ENCODE measurements around the gene SOST.
"Not testable (repeated sequence)": the region's sequence is repeated elsewhere in the genome, so short reads cannot be mapped to it uniquely, and the experiment has no call there.

SOST gene

DNA sequence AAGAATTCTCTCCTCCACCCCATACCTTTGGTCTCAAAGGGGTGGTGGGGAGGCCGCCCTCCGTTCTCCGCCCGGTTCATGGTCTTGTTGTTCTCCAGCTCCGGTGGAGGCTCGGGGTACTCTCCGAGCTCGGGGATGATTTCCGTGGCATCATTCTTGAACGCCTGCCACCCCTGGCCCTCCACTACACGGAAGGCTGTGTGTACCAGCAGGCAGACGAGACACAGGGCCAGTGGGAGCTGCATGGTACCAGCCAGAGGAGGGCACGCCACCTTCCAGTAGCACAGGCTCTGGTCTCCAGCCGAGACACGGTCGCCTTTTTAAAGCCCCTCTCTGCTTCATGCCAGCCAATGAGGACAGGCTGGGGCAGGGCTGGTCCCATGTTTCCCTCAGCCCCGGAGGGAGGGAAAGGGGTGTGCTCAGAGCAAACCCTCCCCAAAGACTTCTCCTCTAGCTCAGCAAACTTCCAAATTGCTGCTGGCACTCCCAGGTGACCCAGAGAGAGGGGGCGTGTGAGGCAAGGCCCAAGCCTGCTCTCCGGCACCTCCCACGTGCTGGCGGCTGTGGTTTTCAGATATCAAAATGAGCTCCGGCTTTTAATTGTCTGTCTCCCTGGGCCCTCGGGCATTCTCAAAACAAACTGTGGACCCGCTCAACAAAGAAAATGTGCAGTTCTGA lies at the start of gene SOST:
Gene SOST, minus strand, starts transcription at position 295 of the 678 bp plus-strand sequence. Its CDS starts 50 bp downstream, at position 245.
- peak; percentile 34 for DNase-seq (ENCODE audit: low spot score)

DNA sequence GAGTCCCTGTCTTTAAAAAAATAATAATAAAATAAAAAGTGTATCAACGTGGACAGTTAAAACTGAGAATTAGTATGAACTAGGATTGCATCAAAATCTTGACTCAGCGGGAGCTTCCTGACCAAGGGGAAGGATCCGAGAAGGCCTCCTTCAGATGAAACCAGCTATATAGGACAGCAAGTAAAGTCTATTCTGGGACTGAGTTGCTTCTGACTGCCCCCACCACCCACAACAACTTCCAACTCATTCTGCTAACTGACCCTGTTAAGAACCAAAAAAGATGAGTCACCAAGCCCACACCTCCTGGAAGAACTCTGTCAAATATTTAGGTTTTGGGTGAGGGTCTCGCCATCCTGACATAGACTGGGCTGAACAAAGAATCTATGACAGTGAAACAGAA lies 49.5 kb upstream of the SOST start:
- no peak for DNase-seq (ENCODE audit: low spot score)

- DNase-seq (ENCODE audit: low spot score) = no peak
Measured at GRCh38 chr17:43805117-43805516, 46.5 kb upstream of the SOST start.

GRCh38 chr17:43803758-43804157 lies 45.2 kb upstream of the SOST start:
- DNase-seq (ENCODE audit: low spot score) = no peak

DNA sequence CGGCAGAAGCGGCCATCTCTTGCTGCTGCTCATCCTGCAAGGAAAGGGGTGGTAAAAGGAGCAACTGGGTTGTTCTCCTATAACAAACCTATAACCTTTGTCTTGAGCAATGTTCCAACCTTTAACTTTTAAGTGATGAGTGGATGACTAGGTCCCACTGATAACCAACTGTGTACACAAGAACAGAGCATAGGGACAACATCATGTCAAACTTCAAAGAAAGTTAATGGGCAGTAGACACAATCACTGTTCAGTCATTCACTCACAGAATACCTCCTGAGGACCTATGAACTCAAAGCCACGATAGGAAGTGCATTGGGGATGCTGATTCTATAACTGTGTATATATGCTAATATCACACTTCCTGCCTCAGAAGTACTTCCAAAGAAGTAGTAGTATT lies 43.3 kb upstream of the SOST start:
- DNase-seq (ENCODE audit: low spot score) = no peak

- DNase-seq (ENCODE audit: low spot score) = no peak
Measured at GRCh38 chr17:43800736-43801135, 42.1 kb upstream of the SOST start.

GRCh38 chr17:43799047-43799446 lies 40.5 kb upstream of the SOST start:
- no peak for DNase-seq (ENCODE audit: low spot score)

DNA sequence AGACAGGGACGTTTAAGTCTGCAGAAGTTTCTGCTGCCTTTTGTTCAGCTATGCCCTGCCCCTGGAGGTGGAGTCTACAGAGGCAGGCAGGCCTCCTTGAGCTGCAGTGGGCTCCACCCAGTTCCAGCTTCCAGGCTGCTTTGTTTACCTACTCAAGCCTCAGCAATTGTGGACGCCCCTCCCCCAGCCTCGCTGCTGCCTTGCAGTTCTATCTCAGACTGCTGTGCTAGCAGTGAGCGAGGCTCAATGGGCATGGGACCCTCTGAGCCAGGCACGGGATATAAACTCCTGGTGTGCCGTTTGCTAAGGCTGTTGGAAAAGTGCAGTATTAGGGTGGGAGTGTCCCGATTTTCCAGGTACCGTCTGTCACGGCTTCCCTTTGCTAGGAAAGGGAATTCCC lies 39.4 kb upstream of the SOST start:
- not testable (repeated sequence) for DNase-seq (ENCODE audit: low spot score)

DNA sequence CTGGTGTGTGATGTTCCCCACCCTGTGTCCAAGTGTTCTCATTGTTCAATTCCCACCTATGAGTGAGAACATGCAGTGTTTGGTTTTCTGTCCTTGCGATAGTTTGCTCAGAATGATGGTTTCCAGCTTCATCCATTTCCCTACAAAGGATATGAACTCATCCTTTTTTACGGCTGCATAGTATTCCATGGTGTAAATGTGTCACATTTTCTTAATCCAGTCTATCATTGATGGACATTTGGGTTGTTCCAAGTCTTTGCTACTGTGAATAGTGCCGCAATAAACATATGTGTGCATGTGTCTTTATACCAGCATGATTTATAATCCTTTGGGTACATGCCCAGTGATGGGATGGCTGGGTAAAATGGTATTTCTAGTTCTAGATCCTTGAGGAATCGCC lies 34.1 kb upstream of the SOST start:
- DNase-seq (ENCODE audit: low spot score) = not testable (repeated sequence)

DNA sequence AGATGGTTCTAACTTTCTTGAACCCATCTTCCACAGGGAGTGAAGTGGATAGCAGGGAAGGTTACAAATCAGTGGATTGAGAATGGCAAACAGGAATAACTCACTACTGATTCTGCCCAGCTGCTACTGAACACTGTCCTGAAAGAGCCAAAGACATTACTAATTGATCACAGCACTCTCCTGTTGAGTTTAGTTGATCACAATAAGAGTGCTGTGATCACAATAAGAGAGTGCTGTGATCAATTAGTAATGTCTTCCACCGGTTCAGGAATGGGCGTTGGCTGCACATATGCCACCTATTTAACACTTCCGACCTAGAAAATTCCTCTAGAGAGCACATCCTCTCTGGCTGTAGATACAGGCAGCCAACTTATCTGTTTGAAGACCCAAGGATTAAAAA lies 33.0 kb upstream of the SOST start:
- DNase-seq (ENCODE audit: low spot score) = peak; percentile 78

- no peak for DNase-seq (ENCODE audit: low spot score)
Measured at GRCh38 chr17:43790311-43790940, 31.8 kb upstream of the SOST start.

DNA sequence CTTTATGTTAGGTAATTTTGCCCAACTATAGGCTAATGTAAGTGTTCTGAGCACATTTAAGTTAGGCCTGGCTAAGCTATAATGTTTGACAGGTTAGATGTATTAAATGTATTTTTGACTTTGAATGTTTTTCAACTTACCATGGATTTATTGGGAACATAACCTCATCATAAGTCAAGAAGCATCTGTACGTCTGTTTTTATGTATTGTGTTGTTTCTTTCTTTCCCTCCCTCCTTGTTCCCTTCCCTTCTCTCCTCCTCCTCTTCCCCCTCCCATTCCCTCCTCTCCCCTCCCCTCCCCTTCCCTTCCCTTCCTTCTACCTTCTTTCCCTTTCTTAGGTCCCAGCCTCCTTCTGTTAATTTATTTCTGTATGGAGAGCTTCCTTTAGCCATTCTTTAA lies 30.9 kb upstream of the SOST start:
- DNase-seq (ENCODE audit: low spot score) = no peak

- no peak for DNase-seq (ENCODE audit: low spot score)
Measured at GRCh38 chr17:43788540-43788939, 29.9 kb upstream of the SOST start.

DNA sequence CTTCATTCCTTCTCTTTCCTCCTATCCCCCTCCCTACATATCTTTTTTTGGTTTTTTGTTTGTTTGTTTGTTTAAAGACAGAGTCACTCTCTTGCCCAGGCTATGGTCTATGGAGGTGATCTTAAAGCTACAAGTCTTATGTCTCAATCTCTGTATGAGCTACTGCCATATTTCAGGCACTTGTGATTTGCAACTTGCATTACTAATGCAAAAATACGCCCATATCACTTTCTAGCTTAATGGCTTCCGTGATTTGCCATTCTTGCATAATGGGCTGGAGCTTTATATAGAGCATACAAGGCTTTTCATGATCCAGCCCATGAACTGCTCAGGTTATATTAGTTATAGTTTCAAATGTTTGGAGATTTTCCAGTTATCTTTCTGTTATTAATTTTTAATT lies 29.1 kb upstream of the SOST start:
- no peak for DNase-seq (ENCODE audit: low spot score)

GRCh38 chr17:43784628-43785101 lies 26.1 kb upstream of the SOST start:
- no peak for DNase-seq (ENCODE audit: low spot score)

DNA sequence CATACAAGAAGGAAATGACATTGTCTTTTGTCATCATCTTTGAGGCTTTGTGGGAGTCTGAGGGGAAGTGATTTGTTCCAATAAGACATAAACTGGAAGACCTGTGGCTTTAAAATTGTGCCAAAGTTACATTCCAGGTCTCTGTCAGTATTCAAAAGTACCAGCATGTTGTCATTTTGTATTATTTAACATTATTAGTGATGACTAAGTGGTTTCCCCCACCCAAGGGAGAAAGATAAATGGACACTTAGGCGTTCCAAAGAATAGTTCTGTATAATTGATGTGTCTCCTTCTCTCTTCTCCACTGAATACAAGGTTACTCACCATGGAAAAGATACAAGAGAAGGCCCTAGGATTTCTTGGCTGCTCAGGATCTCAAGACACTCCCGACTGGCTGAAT lies 25.5 kb upstream of the SOST start:
- no peak for DNase-seq (ENCODE audit: low spot score)

- DNase-seq (ENCODE audit: low spot score) = no peak
Measured at GRCh38 chr17:43782913-43783680, 24.5 kb upstream of the SOST start.

DNA sequence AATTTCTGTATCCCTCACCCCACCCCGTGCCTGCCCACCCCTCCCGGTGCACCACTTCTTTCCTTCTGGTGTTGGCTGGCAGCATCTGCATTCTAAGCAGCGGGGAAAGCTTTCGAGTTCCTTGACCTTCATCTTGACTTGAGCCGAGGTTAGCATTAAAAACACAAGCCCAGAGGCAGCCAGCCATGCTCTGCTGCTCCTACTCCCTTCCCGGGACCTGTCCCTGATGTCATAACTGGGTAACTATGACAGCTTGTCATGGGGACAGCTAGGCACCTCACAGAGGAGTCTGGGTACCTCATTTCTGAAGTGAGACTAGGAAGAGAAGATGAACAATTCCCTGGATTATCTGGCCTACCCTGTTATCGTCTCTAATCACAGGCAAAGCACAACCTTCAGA lies 21.5 kb upstream of the SOST start, which contains the start of gene CFAP97D1:
Gene CFAP97D1, plus strand, starts transcription at position 301 of the 400 bp plus-strand sequence. Its CDS starts 28 bp downstream, at position 329.
- DNase-seq (ENCODE audit: low spot score) = no peak

DNA sequence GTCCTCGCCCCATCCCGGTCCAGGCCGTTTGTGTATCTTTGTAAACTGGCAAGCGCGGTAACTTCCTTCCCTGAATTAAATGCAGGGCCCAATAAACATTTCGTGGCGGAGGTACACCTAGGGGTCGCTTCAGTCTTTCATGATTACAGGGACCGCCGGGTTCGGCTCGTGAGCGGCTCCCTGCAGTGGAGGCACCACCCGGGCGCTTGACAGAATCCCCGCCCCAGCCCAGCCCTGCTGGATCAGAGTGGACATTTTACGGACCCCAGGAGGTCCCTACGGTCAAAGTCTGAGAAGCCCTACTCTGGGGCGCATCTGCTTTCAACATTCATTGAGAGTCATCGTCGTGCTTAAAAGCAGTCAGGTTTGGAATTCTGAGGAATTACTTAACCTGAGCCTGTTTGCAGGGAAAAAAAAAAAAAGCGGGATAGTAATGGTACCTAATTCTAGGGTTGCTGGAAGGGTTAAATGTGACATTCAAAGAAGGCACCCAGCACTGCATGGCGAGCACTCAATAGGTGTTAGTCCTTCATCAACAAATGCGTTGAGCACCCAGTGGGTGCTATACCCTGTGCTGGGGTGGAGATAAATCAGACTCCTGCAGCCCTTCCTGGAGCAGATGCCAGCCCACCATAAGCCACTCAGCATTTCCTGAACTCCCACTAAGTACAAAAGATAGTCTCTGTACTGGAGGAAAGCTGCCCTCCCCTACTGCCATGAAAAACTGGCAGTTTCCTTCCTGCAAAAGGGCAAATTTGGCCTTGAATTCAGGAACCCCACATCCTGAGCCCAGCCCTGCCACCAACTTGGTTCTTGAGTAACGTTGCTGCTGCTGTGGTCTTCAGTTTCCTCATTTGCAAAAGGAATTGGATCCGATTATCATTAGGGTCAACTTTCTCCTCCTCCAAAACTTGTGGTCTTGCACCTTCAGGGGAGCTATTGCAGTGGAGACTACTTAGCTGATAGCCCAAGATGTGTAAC lies 20.8 kb upstream of the SOST start:
- DNase-seq (ENCODE audit: low spot score) = peak; percentile 36

DNA sequence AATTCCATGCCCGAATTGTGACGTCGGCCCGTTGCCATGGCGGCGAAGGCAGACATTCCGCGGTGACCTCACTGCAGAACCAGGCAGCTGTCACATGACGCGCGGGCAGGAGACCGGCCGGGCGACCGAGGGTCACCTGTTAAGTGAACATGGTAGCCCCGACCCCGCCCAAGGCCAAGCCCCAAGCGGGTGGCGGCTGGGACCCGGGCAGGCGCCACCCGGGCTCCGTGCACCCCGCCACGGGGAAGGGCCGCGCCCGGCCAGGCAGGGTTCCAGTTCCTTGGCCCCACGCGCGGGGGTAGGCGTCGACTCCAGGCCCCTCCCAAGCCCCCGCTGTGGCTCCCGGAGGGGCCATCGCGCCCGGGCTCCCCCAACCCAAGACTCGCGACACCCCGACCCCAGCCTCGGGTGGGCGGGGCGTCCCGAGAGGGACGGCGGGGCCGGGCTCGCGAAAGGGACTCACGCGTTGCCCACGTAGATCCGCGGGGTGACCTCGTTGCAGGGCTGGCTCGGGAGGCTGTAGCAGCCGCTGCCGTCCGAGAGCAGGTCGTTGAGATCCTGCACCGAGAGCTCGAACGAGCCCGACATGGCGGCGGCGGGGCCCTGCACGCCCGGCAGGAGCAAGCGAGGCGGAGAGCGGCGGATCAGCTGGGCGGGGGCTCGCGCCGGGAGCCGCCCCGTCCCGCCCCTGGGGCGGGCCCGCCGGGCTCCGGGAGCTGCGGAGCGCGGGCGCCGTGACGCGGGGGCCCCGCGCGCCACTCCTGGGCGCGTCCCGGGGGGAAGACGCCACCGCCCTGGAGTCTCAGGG lies 19.9 kb upstream of the SOST start, which contains the start of gene DUSP3:
Gene DUSP3, minus strand, starts transcription at position 641 of the 808 bp plus-strand sequence. Its CDS starts 53 bp downstream, at position 588.
- peak; percentile 99 for DNase-seq (ENCODE audit: low spot score)

Data from D341Med (cell line).